Measurements from ENCODE around the gene TGFBR3. TPM values are rescaled to one million over a fixed set of nuclear protein-coding genes. Genes with fewer than 3 reads are reported as not detected.
A peak's percentile ranks its signal among the peaks of the same experiment; 100 is the strongest.
"Not testable (repeated sequence)": the region's sequence is repeated elsewhere in the genome, so short reads cannot be mapped to it uniquely, and the experiment has no call there.

Gene TGFBR3
- total RNA-seq, 4 donors from 2014 or later = 116 to 306 (median 171) TPM

- 12 to 30% methylated on average over 1 of the region's 1 CpG for WGBS, 2 donors
- no peak overlapping the region for H3K4me3 ChIP-seq
- no peaks in the 10 kb centered on the region for H3K9me3 ChIP-seq
- no peak for DNase-seq (ENCODE audit: low spot score in 2 of 2)
- H3K27ac ChIP-seq = peak overlapping the region in 2 of 4 donors; percentile 58 to 61
- no peak for TF ChIP-seq POLR2A (IDR thresholded peaks at IDR 0.05)
- TF ChIP-seq CTCF (IDR thresholded peaks at IDR 0.05) = no peak
- peaks cover 0 to 25% (median 2%) of the 10 kb centered on the region in 4 donors for H3K4me1 ChIP-seq
- H3K27me3 ChIP-seq = no peaks in the 10 kb centered on the region
- peaks cover 0 to 27% (median 0%) of the 10 kb centered on the region in 3 donors for H3K36me3 ChIP-seq
Observed at GRCh38 chr1:91856996-91857395, 29.0 kb downstream of the TGFBR3 start.

- TF ChIP-seq EP300 (IDR thresholded peaks at IDR 0.05) (no peak), POLR2A (IDR thresholded peaks at IDR 0.05) (no peak), CTCF (IDR thresholded peaks at IDR 0.05) (no peak)
- Histone ChIP-seq H3K4me3 (no peak overlapping the region), H3K27ac (peak overlapping the region in 1 of 4 donors; percentile 47), H3K36me3 (peaks cover 0 to 13% (median 0%) of the 10 kb centered on the region in 3 donors), H3K4me1 (peaks cover 2 to 45% (median 10%) of the 10 kb centered on the region in 4 donors), H3K9me3 (no peaks in the 10 kb centered on the region), H3K27me3 (no peaks in the 10 kb centered on the region)
- DNase-seq (ENCODE audit: low spot score in 2 of 2) = no peak
- WGBS, 2 donors = 81 to 86% methylated on average over 3 of the region's 3 CpGs
Observed at GRCh38 chr1:91854852-91855534, 31.0 kb downstream of the TGFBR3 start.

- peaks cover 0 to 11% (median 0%) of the 10 kb centered on the region in 3 donors for H3K36me3 ChIP-seq
- 96 to 97% methylated on average over 7 of the region's 7 CpGs for WGBS, 2 donors
- DNase-seq (ENCODE audit: low spot score in 2 of 2) = no peak
- no peak for TF ChIP-seq EP300 (IDR thresholded peaks at IDR 0.05)
- no peak for TF ChIP-seq POLR2A (IDR thresholded peaks at IDR 0.05)
- TF ChIP-seq CTCF (IDR thresholded peaks at IDR 0.05) = no peak
- H3K27me3 ChIP-seq = no peaks in the 10 kb centered on the region
- H3K4me3 ChIP-seq = no peak overlapping the region
- peak overlapping the region in 1 of 4 donors; percentile 88 for H3K27ac ChIP-seq
- no peaks in the 10 kb centered on the region for H3K9me3 ChIP-seq
- H3K4me1 ChIP-seq = peaks cover 2 to 49% (median 10%) of the 10 kb centered on the region in 4 donors
Observed at GRCh38 chr1:91853397-91853796, 32.6 kb downstream of the TGFBR3 start.

GRCh38 chr1:91852011-91852410, 33.9 kb downstream of the TGFBR3 start:
- H3K36me3 ChIP-seq = peaks cover 0 to 11% (median 0%) of the 10 kb centered on the region in 3 donors
- H3K9me3 ChIP-seq; H3K4me3 ChIP-seq; DNase-seq (ENCODE audit: low spot score in 2 of 2); H3K27me3 ChIP-seq: not testable (repeated sequence)
- 88 to 94% methylated on average over 5 of the region's 5 CpGs for WGBS, 2 donors
- peaks cover 2 to 57% (median 12%) of the 10 kb centered on the region in 4 donors for H3K4me1 ChIP-seq
- peak overlapping the region in 3 of 4 donors; percentile 74 to 88 (median 81) for H3K27ac ChIP-seq

GRCh38 chr1:91851130-91852010, 34.6 kb downstream of the TGFBR3 start:
- WGBS, 2 donors = 21 to 22% methylated on average over 13 of the region's 13 CpGs
- Histone ChIP-seq H3K27me3 (no peaks in the 10 kb centered on the region), H3K4me1 (peaks cover 2 to 64% (median 17%) of the 10 kb centered on the region in 4 donors), H3K9me3 (no peaks in the 10 kb centered on the region), H3K27ac (peak overlapping the region; percentile 70 to 88 (median 78)), H3K36me3 (peaks cover 0 to 5% (median 0%) of the 10 kb centered on the region in 3 donors), H3K4me3 (peak overlapping the region in 3 of 4 donors; percentile 8 to 39 (median 11))
- TF ChIP-seq EP300 (IDR thresholded peaks at IDR 0.05) = peak in 1 of 2 donors; percentile 74
- no peak for TF ChIP-seq POLR2A (IDR thresholded peaks at IDR 0.05)
- peak; percentile 84 to 86 for DNase-seq (ENCODE audit: low spot score in 2 of 2)
